ENCODE data around the gene SAMM50.

The SAMM50 gene

DNA sequence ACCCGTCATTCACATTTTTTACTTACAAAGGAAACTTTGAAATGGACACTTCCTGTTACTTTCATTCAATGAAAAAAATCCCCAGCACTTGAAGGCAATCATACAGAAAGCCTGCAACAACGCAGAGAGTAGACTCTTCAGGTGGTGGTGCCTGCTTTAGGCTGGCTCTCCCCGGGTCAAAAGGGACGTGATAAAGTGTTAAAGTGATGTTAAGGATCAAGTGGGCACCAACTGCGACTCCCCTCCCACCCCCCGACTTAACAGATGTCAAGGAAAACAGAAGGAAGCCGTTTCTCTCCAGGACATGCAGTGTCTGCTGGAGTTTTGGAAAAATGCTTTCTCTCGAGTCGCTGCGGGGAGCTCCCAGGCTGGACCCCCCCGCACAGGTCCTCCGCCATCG lies 32.1 kb upstream of the SAMM50 start:
- Histone ChIP-seq H3K27ac (ENCODE audit: low read depth, low read length) (peak overlapping the region; percentile 24), H3K9ac (ENCODE audit: low read length in 5 of 5) (peak overlapping the region in 1 of 5 donors; percentile 39), H3K36me3 (ENCODE audit: control insufficient read depth in 5 of 5, insufficient read depth in 5 of 5, low read length in 5 of 5) (no peaks in the 10 kb centered on the region), H3K27me3 (ENCODE audit: control insufficient read depth in 5 of 5, insufficient read depth in 4 of 5, low read length in 5 of 5) (peaks cover 0 to 3% (median 0%) of the 10 kb centered on the region in 5 donors), H3K4me1 (ENCODE audit: control insufficient read depth in 5 of 5, insufficient read depth in 5 of 5, low read length in 5 of 5) (peaks cover 0 to 68% (median 13%) of the 10 kb centered on the region in 5 donors), H3K4me3 (ENCODE audit: low read depth in 1 of 5, low read length in 5 of 5) (peak overlapping the region; percentile 26 to 68 (median 59)), H3K9me3 (ENCODE audit: control insufficient read depth in 5 of 5, low read length in 5 of 5) (peaks cover 0 to 3% (median 0%) of the 10 kb centered on the region in 5 donors)

DNA sequence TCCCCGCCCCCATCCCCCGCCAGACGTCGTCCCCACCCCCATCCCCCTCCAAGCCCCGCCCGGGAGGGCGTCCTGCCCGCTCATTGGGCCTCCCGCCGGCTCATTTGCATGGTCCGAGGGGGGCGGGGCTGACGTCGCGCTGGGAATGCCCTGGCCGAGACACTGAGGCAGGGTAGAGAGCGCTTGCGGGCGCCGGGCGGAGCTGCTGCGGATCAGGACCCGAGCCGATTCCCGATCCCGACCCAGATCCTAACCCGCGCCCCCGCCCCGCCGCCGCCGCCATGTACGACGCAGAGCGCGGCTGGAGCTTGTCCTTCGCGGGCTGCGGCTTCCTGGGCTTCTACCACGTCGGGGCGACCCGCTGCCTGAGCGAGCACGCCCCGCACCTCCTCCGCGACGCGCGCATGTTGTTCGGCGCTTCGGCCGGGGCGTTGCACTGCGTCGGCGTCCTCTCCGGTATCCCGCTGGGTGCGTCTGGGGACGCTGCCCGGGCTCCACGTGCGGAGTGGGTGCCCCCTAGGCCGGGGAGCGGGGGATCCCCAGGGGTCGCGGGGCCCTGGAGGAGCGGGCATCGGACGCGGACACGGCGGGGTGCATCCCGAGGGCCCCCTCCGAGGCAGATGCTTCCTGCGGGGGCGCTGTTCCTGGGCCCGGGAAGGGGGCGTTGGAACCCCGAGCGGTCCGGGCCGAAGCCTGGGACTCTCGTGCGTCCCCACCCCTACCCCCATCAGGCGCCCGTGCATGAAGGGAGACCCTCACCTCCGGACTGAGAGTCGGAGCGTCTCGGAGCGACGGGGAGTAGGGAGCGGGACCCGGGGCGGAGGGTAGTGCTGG lies 31.4 kb upstream of the SAMM50 start, which contains the start of gene PNPLA3:
PNPLA3 (plus strand) TSS at position 175 of the 834 bp plus-strand sequence; CDS start at position 282, 107 bp downstream.
- Histone ChIP-seq H3K27ac (ENCODE audit: low read depth, low read length) (peak within 1 kb of the TSS; percentile 79), H3K27me3 (ENCODE audit: control insufficient read depth in 5 of 5, insufficient read depth in 4 of 5, low read length in 5 of 5) (peaks cover 0 to 3% (median 0%) of the 10 kb centered on the region in 5 donors), H3K9me3 (ENCODE audit: control insufficient read depth in 5 of 5, low read length in 5 of 5) (peaks cover 0 to 3% (median 0%) of the 10 kb centered on the region in 5 donors), H3K36me3 (ENCODE audit: control insufficient read depth in 5 of 5, insufficient read depth in 5 of 5, low read length in 5 of 5) (no peaks in the 10 kb centered on the region), H3K4me3 (ENCODE audit: low read depth in 1 of 5, low read length in 5 of 5) (peak within 1 kb of the TSS; percentile 52 to 68 (median 60)), H3K4me1 (ENCODE audit: control insufficient read depth in 5 of 5, insufficient read depth in 5 of 5, low read length in 5 of 5) (peaks cover 0 to 73% (median 13%) of the 10 kb centered on the region in 5 donors), H3K9ac (ENCODE audit: low read length in 5 of 5) (peak within 1 kb of the TSS in 1 of 5 donors; percentile 54)

DNA sequence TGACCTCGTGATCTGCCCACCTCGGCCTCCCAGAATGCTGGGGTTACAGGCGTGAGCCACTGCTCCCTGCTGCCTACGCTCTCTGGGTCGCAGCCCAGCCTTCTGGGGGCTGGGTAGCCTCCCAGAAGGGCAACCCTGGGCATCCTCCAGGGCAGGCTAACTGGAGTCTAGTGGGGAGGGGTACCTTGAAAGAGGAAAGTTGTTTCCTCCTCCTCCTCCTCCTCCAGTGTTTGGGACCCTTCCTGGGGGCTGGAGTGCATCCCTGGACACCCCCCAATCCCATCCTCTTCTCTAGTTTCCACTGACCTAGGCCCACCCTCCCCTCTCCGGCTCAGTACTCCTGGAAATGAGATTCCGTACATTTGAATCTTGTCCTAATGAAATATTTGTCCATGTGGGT lies 30.4 kb upstream of the SAMM50 start:
- Histone ChIP-seq H3K27me3 (ENCODE audit: control insufficient read depth in 5 of 5, insufficient read depth in 4 of 5, low read length in 5 of 5) (peaks cover 0 to 3% (median 0%) of the 10 kb centered on the region in 5 donors), H3K9me3 (ENCODE audit: control insufficient read depth in 5 of 5, low read length in 5 of 5) (peaks cover 0 to 3% (median 0%) of the 10 kb centered on the region in 5 donors), H3K9ac (ENCODE audit: low read length in 5 of 5) (peak overlapping the region in 1 of 5 donors; percentile 44), H3K27ac (ENCODE audit: low read depth, low read length) (peak overlapping the region; percentile 79), H3K4me3 (ENCODE audit: low read depth in 1 of 5, low read length in 5 of 5) (peak overlapping the region in 2 of 5 donors; percentile 13 to 41), H3K4me1 (ENCODE audit: control insufficient read depth in 5 of 5, insufficient read depth in 5 of 5, low read length in 5 of 5) (peaks cover 0 to 66% (median 11%) of the 10 kb centered on the region in 5 donors), H3K36me3 (ENCODE audit: control insufficient read depth in 5 of 5, insufficient read depth in 5 of 5, low read length in 5 of 5) (no peaks in the 10 kb centered on the region)

DNA sequence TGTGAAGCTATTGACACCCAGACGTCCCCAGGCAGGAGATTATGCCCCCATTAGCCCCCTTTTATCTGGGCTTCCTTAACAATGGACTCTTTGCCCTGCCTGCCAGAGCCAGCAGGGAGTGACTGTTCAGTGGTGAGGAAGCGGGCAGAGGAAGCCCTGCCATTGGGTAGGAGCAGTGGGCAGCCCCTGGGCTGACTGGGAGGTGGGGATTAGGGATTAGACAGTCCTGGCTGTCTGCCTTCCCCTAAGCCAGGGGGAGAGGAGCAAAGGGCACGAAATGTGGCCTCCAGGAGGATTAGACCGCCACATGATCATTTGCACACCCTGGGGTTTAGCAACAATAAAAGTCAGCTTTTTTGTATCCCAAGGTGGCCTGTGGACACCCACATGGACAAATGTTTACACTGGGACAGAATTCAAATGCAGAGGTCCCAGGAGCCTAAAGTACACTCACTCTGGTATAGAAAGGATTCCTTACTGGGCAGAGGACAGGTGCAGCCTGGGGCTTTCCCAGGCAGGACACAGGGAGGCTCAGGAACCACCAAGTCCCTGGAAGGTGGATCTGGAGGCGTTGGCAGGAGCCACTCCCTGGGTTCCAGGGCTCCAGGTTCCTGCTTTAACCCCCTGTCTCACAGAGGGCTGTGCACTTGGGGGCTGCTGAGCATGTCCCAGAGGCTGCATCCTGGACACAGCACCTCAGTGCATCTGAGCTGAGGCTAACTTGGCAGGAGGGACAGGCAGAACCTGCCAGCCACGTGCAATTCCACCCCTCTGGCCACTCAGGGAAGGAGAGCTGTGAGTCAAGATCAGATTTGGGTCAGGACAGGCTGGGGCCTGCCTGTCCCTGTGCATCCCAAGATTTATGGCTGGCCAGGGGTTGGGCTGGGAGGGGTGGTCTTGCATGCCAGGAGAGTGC lies 29.6 kb upstream of the SAMM50 start:
- peak overlapping the region in 1 of 5 donors; percentile 41 for H3K4me3 ChIP-seq (ENCODE audit: low read depth in 1 of 5, low read length in 5 of 5)
- H3K4me1 ChIP-seq (ENCODE audit: control insufficient read depth in 5 of 5, insufficient read depth in 5 of 5, low read length in 5 of 5) = peaks cover 0 to 64% (median 11%) of the 10 kb centered on the region in 5 donors
- H3K27ac ChIP-seq (ENCODE audit: low read depth, low read length) = peak overlapping the region; percentile 79
- H3K27me3 ChIP-seq (ENCODE audit: control insufficient read depth in 5 of 5, insufficient read depth in 4 of 5, low read length in 5 of 5) = peaks cover 0 to 3% (median 0%) of the 10 kb centered on the region in 5 donors
- H3K9ac ChIP-seq (ENCODE audit: low read length in 5 of 5) = peak overlapping the region in 1 of 5 donors; percentile 44
- peaks cover 0 to 7% (median 0%) of the 10 kb centered on the region in 5 donors for H3K36me3 ChIP-seq (ENCODE audit: control insufficient read depth in 5 of 5, insufficient read depth in 5 of 5, low read length in 5 of 5)
- peaks cover 0 to 3% (median 0%) of the 10 kb centered on the region in 5 donors for H3K9me3 ChIP-seq (ENCODE audit: control insufficient read depth in 5 of 5, low read length in 5 of 5)

DNA sequence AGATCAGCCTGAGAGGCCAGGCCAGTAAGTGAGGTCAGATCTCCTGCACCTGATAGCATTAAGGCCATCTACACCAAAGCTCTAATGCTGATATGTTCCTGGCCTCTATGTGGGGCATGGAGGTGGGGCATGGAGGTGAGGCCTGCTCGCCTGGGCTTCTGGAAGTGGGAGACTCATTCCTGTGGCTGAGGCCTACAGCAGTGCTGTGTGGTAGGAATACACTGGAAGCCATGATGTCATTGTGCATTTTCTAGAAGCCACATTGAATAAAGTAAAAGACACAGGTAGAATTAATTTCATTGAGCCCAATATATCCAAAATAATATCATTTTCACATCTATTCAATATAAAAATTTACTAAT lies 28.9 kb upstream of the SAMM50 start:
- peaks cover 0 to 58% (median 11%) of the 10 kb centered on the region in 5 donors for H3K4me1 ChIP-seq (ENCODE audit: control insufficient read depth in 5 of 5, insufficient read depth in 5 of 5, low read length in 5 of 5)
- peak overlapping the region; percentile 79 for H3K27ac ChIP-seq (ENCODE audit: low read depth, low read length)
- peaks cover 0 to 3% (median 0%) of the 10 kb centered on the region in 5 donors for H3K27me3 ChIP-seq (ENCODE audit: control insufficient read depth in 5 of 5, insufficient read depth in 4 of 5, low read length in 5 of 5)
- peaks cover 0 to 3% (median 0%) of the 10 kb centered on the region in 5 donors for H3K9me3 ChIP-seq (ENCODE audit: control insufficient read depth in 5 of 5, low read length in 5 of 5)
- H3K9ac ChIP-seq (ENCODE audit: low read length in 5 of 5) = no peak overlapping the region
- no peak overlapping the region for H3K4me3 ChIP-seq (ENCODE audit: low read depth in 1 of 5, low read length in 5 of 5)
- H3K36me3 ChIP-seq (ENCODE audit: control insufficient read depth in 5 of 5, insufficient read depth in 5 of 5, low read length in 5 of 5) = peaks cover 0 to 9% (median 0%) of the 10 kb centered on the region in 5 donors

DNA sequence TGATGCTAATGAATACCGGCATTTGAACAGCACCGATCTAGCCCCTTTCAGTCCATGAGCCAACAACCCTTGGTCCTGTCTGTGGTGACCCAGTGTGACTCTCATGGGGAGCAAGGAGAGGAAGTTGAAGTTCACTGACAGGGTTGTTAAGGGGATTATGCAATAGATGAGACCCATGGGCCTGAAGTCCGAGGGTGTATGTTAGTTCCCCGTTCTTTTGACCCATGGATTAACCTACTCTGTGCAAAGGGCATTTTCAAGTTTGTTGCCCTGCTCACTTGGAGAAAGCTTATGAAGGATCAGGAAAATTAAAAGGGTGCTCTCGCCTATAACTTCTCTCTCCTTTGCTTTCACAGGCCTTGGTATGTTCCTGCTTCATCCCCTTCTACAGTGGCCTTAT lies 26.8 kb upstream of the SAMM50 start:
- peaks cover 0 to 3% (median 0%) of the 10 kb centered on the region in 5 donors for H3K9me3 ChIP-seq (ENCODE audit: control insufficient read depth in 5 of 5, low read length in 5 of 5)
- H3K27me3 ChIP-seq (ENCODE audit: control insufficient read depth in 5 of 5, insufficient read depth in 4 of 5, low read length in 5 of 5) = peaks cover 0 to 3% (median 0%) of the 10 kb centered on the region in 5 donors
- peaks cover 0 to 27% (median 0%) of the 10 kb centered on the region in 5 donors for H3K36me3 ChIP-seq (ENCODE audit: control insufficient read depth in 5 of 5, insufficient read depth in 5 of 5, low read length in 5 of 5)
- no peak overlapping the region for H3K9ac ChIP-seq (ENCODE audit: low read length in 5 of 5)
- peaks cover 0 to 46% (median 7%) of the 10 kb centered on the region in 5 donors for H3K4me1 ChIP-seq (ENCODE audit: control insufficient read depth in 5 of 5, insufficient read depth in 5 of 5, low read length in 5 of 5)
- H3K27ac ChIP-seq (ENCODE audit: low read depth, low read length) = no peak overlapping the region
- no peak overlapping the region for H3K4me3 ChIP-seq (ENCODE audit: low read depth in 1 of 5, low read length in 5 of 5)

DNA sequence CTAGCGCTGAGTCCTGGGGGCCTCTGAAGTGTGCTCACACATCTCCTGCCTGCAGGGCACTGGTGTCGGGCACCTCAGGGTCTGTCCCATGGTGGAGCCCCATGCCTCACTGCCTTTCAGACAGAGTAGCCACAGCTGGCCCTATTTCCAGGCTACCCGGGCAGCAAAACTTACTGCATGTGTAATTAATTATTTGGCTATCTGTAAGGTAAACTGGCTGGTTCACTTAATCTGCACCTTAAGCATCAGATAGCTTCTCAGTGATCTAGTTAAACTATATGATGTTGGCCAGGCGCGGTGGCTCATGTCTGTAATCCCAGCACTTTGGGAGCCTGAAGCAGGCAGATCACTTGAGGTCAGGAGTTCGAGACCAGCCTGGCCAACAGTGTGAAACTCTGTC lies 26.3 kb upstream of the SAMM50 start:
- Histone ChIP-seq H3K9me3 (ENCODE audit: control insufficient read depth in 5 of 5, low read length in 5 of 5) (peaks cover 0 to 3% (median 0%) of the 10 kb centered on the region in 5 donors), H3K4me3 (ENCODE audit: low read depth in 1 of 5, low read length in 5 of 5) (no peak overlapping the region), H3K36me3 (ENCODE audit: control insufficient read depth in 5 of 5, insufficient read depth in 5 of 5, low read length in 5 of 5) (peaks cover 0 to 31% (median 0%) of the 10 kb centered on the region in 5 donors), H3K4me1 (ENCODE audit: control insufficient read depth in 5 of 5, insufficient read depth in 5 of 5, low read length in 5 of 5) (peaks cover 0 to 44% (median 5%) of the 10 kb centered on the region in 5 donors), H3K27me3 (ENCODE audit: control insufficient read depth in 5 of 5, insufficient read depth in 4 of 5, low read length in 5 of 5) (peaks cover 0 to 3% (median 0%) of the 10 kb centered on the region in 5 donors), H3K9ac (ENCODE audit: low read length in 5 of 5) (no peak overlapping the region), H3K27ac (ENCODE audit: low read depth, low read length) (no peak overlapping the region)

DNA sequence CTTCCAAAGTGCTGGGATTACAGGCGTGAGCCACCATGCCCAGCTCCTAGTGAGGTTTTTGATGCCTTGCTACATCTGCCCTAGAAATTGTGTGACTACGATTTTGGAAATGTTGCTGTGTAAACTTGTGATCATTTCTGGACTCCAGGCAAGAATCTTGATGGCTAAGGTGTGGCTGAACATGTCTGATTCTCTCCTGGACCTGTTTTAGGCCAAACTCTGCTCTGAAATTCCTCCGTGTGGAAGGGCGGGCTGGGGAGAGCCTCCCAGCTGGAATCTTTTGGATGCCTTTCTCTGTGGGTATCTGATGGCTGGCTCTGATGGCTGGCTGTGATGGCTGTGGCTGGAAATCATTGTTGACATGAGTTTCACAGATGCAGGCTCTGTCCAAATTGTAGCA lies 23.5 kb upstream of the SAMM50 start:
- Histone ChIP-seq H3K27me3 (ENCODE audit: control insufficient read depth in 5 of 5, insufficient read depth in 4 of 5, low read length in 5 of 5) (no peaks in the 10 kb centered on the region), H3K4me3 (ENCODE audit: low read depth in 1 of 5, low read length in 5 of 5) (no peak overlapping the region), H3K36me3 (ENCODE audit: control insufficient read depth in 5 of 5, insufficient read depth in 5 of 5, low read length in 5 of 5) (peaks cover 0 to 49% (median 0%) of the 10 kb centered on the region in 5 donors), H3K27ac (ENCODE audit: low read depth, low read length) (no peak overlapping the region), H3K9me3 (ENCODE audit: control insufficient read depth in 5 of 5, low read length in 5 of 5) (no peaks in the 10 kb centered on the region), H3K4me1 (ENCODE audit: control insufficient read depth in 5 of 5, insufficient read depth in 5 of 5, low read length in 5 of 5) (peaks cover 0 to 19% (median 0%) of the 10 kb centered on the region in 5 donors), H3K9ac (ENCODE audit: low read length in 5 of 5) (no peak overlapping the region)

DNA sequence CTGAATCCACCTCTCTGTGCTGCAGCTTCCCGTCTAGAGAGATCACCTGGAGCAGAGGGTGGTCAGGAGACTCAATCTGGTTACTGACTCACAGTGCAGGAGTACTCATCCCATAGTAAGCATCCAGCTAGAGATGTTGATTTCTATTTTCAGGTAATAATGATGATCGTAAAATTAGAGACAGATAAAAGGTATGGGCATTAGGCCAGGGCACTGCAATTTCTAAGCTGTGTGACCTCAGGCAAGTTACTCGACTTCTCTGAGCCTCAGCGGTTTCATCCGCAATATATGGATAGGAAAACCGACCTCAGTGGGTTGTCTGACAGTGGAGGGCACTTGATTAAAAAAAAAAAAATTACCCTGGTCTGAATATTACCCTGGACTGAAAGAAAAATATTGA lies 13.8 kb upstream of the SAMM50 start:
- Histone ChIP-seq H3K27ac (ENCODE audit: low read depth, low read length) (no peak overlapping the region), H3K27me3 (ENCODE audit: control insufficient read depth in 5 of 5, insufficient read depth in 4 of 5, low read length in 5 of 5) (no peaks in the 10 kb centered on the region), H3K4me1 (ENCODE audit: control insufficient read depth in 5 of 5, insufficient read depth in 5 of 5, low read length in 5 of 5) (peaks cover 0 to 13% (median 9%) of the 10 kb centered on the region in 5 donors), H3K9me3 (ENCODE audit: control insufficient read depth in 5 of 5, low read length in 5 of 5) (peaks cover 0 to 12% (median 0%) of the 10 kb centered on the region in 5 donors), H3K4me3 (ENCODE audit: low read depth in 1 of 5, low read length in 5 of 5) (no peak overlapping the region), H3K9ac (ENCODE audit: low read length in 5 of 5) (no peak overlapping the region), H3K36me3 (ENCODE audit: control insufficient read depth in 5 of 5, insufficient read depth in 5 of 5, low read length in 5 of 5) (peaks cover 0 to 43% (median 5%) of the 10 kb centered on the region in 5 donors)

All from subcutaneous abdominal adipose tissue (tissue), 5 donors.